Measurements from ENCODE around the gene ZNF608.

GRCh38 chr5:124733329-124733650 is 13.1 kb downstream of the ZNF608 start:
- TF ChIP-seq ZNF274 (IDR thresholded peaks at IDR 0.05; ENCODE audit: low read depth, low read length) (no peak), YY1 (IDR thresholded peaks at IDR 0.05; ENCODE audit: insufficient read depth, insufficient read length) (no peak), SUZ12 (IDR thresholded peaks at IDR 0.05; ENCODE audit: extremely low read depth, insufficient read depth, insufficient read length) (no peak)
